ENCODE data around the gene REC8. TPM values are rescaled to one million over a fixed set of nuclear protein-coding genes. Genes with fewer than 3 reads are reported as not detected.
A peak's percentile ranks its signal among the peaks of the same experiment; 100 is the strongest.

REC8 gene
- total RNA-seq, 1 experiment from 2014 or later: 6.5 TPM

GRCh38 chr14:24160850-24161804 is 10.8 kb upstream of the REC8 start, which contains the start of gene IRF9:
Gene IRF9, plus strand, starts transcription at chr14:24161265. Its CDS starts 880 bp downstream, at chr14:24162145.
- Histone ChIP-seq H3K9me3 (ENCODE audit: insufficient read depth, low read depth) (no peaks in the 10 kb centered on the region), H4K20me1 (ENCODE audit: insufficient read depth) (no peaks in the 10 kb centered on the region), H3K79me2 (ENCODE audit: low read depth) (no peaks in the 10 kb centered on the region), H2AFZ (no peak within 1 kb of the TSS), H3F3A (ENCODE audit: insufficient read depth, low read depth) (no peaks in the 10 kb centered on the region; the same call in 1 of the 2 replicates), H3K9me2 (ENCODE audit: insufficient read depth) (no peaks in the 10 kb centered on the region), H3K4me1 (replicated peaks; ENCODE audit: insufficient read depth) (peaks cover 13% of the 10 kb centered on the region), H3K27me3 (ENCODE audit: insufficient read depth, low read depth) (no peaks in the 10 kb centered on the region), H3K4me3 (peak within 1 kb of the TSS; percentile 41; the same call in 1 of the 2 replicates), H3K36me3 (ENCODE audit: low read depth) (no peaks in the 10 kb centered on the region; the same call in 1 of the 2 replicates), H3K4me2 (peak within 1 kb of the TSS; percentile 76), H3K27ac (no peak within 1 kb of the TSS)
- CTCF ChIA-PET: interaction anchor here (0.5 to 1.2 kb wide), 12 partner anchors 10 to 613 kb away, joined by 3 to 13 read pairs (median 4); partner anchors contain the start of genes DCAF11, EMC9, IPO4 and NRL
- DNase-seq: peak; percentile 82 to 95
- no TSS peak for BruUV-seq (replicated peaks)
- POLR2A ChIA-PET (ENCODE audit: unreplicated experiment): interaction anchor here (0.5 to 0.8 kb wide), 5 partner anchors 20 to 52 kb away, joined by 3 to 5 read pairs (median 3); partner anchors contain the start of genes CHMP4A and EMC9
- intact Hi-C loops (cut with micrococcal nuclease; ENCODE audit: unreplicated experiment): loop anchor here (1.0 to 5.0 kb wide), 4 partner anchors 27 to 102 kb away; partner anchors contain the start of genes CHMP4A, IPO4 and PCK2
- TF ChIP-seq CTCF (conservative IDR thresholded peaks at IDR 0.05) (peak; percentile 88), EZH2 (IDR thresholded peaks at IDR 0.05; ENCODE audit: low read depth) (no peak)

GRCh38 chr14:24162093-24162492 is 9.8 kb upstream of the REC8 start:
- ChIA-PET POLR2A (ENCODE audit: unreplicated experiment) (no interaction called here), CTCF (interaction anchor here (1.2 kb wide), 2 partner anchors 26 to 52 kb away, joined by 3 to 13 read pairs; partner anchors contain the start of gene IPO4)
- H2AFZ ChIP-seq: no peak overlapping the region
- H4K20me1 ChIP-seq (ENCODE audit: insufficient read depth): no peaks in the 10 kb centered on the region
- TSS peak; percentile 51 for BruUV-seq (replicated peaks)
- H3K4me3 ChIP-seq: no peak overlapping the region
- H3K36me3 ChIP-seq (ENCODE audit: low read depth): no peaks in the 10 kb centered on the region; the same call in 1 of the 2 replicates
- 0 out of 2 replicates have a peak overlapping the region, but pooled peaks have one; percentile 76 for H3K4me2 ChIP-seq
- intact Hi-C loops (cut with micrococcal nuclease; ENCODE audit: unreplicated experiment): loop anchor here (5.0 kb wide), 1 partner anchor 70 kb away; the partner anchor contains the start of gene PCK2
- H3F3A ChIP-seq (ENCODE audit: insufficient read depth, low read depth): no peaks in the 10 kb centered on the region; the same call in 1 of the 2 replicates
- H3K4me1 ChIP-seq (replicated peaks; ENCODE audit: insufficient read depth): peaks cover 13% of the 10 kb centered on the region
- H3K9me2 ChIP-seq (ENCODE audit: insufficient read depth): no peaks in the 10 kb centered on the region
- H3K27ac ChIP-seq: no peak overlapping the region
- no peaks in the 10 kb centered on the region for H3K79me2 ChIP-seq (ENCODE audit: low read depth)
- TF ChIP-seq CTCF (conservative IDR thresholded peaks at IDR 0.05) (no peak), EZH2 (IDR thresholded peaks at IDR 0.05; ENCODE audit: low read depth) (no peak)
- H3K27me3 ChIP-seq (ENCODE audit: insufficient read depth, low read depth): no peaks in the 10 kb centered on the region
- no peak for DNase-seq
- no peaks in the 10 kb centered on the region for H3K9me3 ChIP-seq (ENCODE audit: insufficient read depth, low read depth)

- no TSS peak for BruUV-seq (replicated peaks)
- POLR2A ChIA-PET (ENCODE audit: unreplicated experiment): no interaction called here
- H3K4me3 ChIP-seq: no peak overlapping the region
Observed at GRCh38 chr14:24164518-24164991, 7.3 kb upstream of the REC8 start.

More at GRCh38 chr14:24164518-24164991, 7.3 kb upstream of the REC8 start:
- H4K20me1 ChIP-seq (ENCODE audit: insufficient read depth): no peaks in the 10 kb centered on the region
- H2AFZ ChIP-seq: no peak overlapping the region
- no peaks in the 10 kb centered on the region for H3K27me3 ChIP-seq (ENCODE audit: insufficient read depth, low read depth)
- no peak for TF ChIP-seq CTCF (conservative IDR thresholded peaks at IDR 0.05)
- no peak for TF ChIP-seq EZH2 (IDR thresholded peaks at IDR 0.05; ENCODE audit: low read depth)
- H3K4me2 ChIP-seq: no peak overlapping the region
- H3F3A ChIP-seq (ENCODE audit: insufficient read depth, low read depth): no peaks in the 10 kb centered on the region; the same call in 1 of the 2 replicates
- H3K27ac ChIP-seq: no peak overlapping the region
- H3K79me2 ChIP-seq (ENCODE audit: low read depth): no peaks in the 10 kb centered on the region
- CTCF ChIA-PET: no interaction called here
- DNase-seq: no peak
- intact Hi-C loops (cut with micrococcal nuclease; ENCODE audit: unreplicated experiment): loop anchor here (5.0 kb wide), 1 partner anchor 72 kb away; the partner anchor contains the start of gene PCK2
- no peaks in the 10 kb centered on the region for H3K9me2 ChIP-seq (ENCODE audit: insufficient read depth)
- H3K36me3 ChIP-seq (ENCODE audit: low read depth): no peaks in the 10 kb centered on the region; the same call in 1 of the 2 replicates
- H3K9me3 ChIP-seq (ENCODE audit: insufficient read depth, low read depth): no peaks in the 10 kb centered on the region
- H3K4me1 ChIP-seq (replicated peaks; ENCODE audit: insufficient read depth): peaks cover 13% of the 10 kb centered on the region
